ENCODE data around the gene CLSTN1.

The CLSTN1 gene

GRCh38 chr1:9826087-9826486, 2.3 kb upstream of the CLSTN1 start:
- Mint-ChIP-seq H3K27ac (peak overlapping the region in 1 of 3 experiments; percentile 58), H3K9me3 (no peaks in the 10 kb centered on the region), H3K27me3 (ENCODE audit: low read depth) (peaks cover 6% of the 10 kb centered on the region), H3K4me1 (peaks cover 21% of the 10 kb centered on the region), H3K4me3 (peak overlapping the region; percentile 66 to 83 (median 70)), H3K36me3 (ENCODE audit: low read depth) (no peaks in the 10 kb centered on the region)
- TF ChIP-seq CTCF (IDR thresholded peaks at IDR 0.05; ENCODE audit: unreplicated experiment in 3 of 3) = no peak

- Mint-ChIP-seq H3K9me3 (no peaks in the 10 kb centered on the region), H3K4me1 (peaks cover 26% of the 10 kb centered on the region), H3K27me3 (ENCODE audit: low read depth) (peaks cover 6% of the 10 kb centered on the region), H3K36me3 (ENCODE audit: low read depth) (no peaks in the 10 kb centered on the region), H3K27ac (peak overlapping the region; percentile 41 to 74 (median 58)), H3K4me3 (peak overlapping the region; percentile 66 to 83 (median 70))
- TF ChIP-seq CTCF (IDR thresholded peaks at IDR 0.05; ENCODE audit: unreplicated experiment in 3 of 3) = no peak
Measured at GRCh38 chr1:9825093-9826074, 1.6 kb upstream of the CLSTN1 start.

- peak overlapping the region; percentile 66 to 83 (median 70) for H3K4me3 Mint-ChIP-seq
- peaks cover 27% of the 10 kb centered on the region for H3K4me1 Mint-ChIP-seq
- peak overlapping the region; percentile 41 to 58 (median 52) for H3K27ac Mint-ChIP-seq
- H3K27me3 Mint-ChIP-seq (ENCODE audit: low read depth) = peaks cover 6% of the 10 kb centered on the region
- H3K9me3 Mint-ChIP-seq = no peaks in the 10 kb centered on the region
- H3K36me3 Mint-ChIP-seq (ENCODE audit: low read depth) = no peaks in the 10 kb centered on the region
- no peak for TF ChIP-seq CTCF (IDR thresholded peaks at IDR 0.05; ENCODE audit: unreplicated experiment in 3 of 3)
Measured at GRCh38 chr1:9824702-9825089, 931 bp upstream of the CLSTN1 start.

DNA sequence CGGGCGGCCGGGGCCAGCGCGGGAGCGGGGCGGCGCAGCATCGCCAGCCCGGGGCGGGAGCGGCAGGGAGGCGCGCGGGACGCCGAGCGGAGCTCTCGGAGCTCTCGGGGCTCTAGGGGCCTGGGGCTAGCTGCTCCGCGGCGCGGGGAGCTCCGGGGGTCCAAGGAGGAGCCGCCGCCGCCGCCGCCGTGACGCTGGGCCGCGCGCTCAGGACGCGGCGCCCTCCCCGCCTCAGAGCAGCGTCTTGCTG, 147 bp downstream of the CLSTN1 start:
- H3K36me3 Mint-ChIP-seq (ENCODE audit: low read depth) = peaks cover 6% of the 10 kb centered on the region
- no peaks in the 10 kb centered on the region for H3K9me3 Mint-ChIP-seq
- TF ChIP-seq CTCF (IDR thresholded peaks at IDR 0.05; ENCODE audit: unreplicated experiment in 3 of 3) = no peak
- H3K27me3 Mint-ChIP-seq (ENCODE audit: low read depth) = peaks cover 6% of the 10 kb centered on the region
- no peak overlapping the region for H3K27ac Mint-ChIP-seq
- peak overlapping the region; percentile 72 to 74 (median 73) for H3K4me3 Mint-ChIP-seq
- H3K4me1 Mint-ChIP-seq = peaks cover 27% of the 10 kb centered on the region

DNA sequence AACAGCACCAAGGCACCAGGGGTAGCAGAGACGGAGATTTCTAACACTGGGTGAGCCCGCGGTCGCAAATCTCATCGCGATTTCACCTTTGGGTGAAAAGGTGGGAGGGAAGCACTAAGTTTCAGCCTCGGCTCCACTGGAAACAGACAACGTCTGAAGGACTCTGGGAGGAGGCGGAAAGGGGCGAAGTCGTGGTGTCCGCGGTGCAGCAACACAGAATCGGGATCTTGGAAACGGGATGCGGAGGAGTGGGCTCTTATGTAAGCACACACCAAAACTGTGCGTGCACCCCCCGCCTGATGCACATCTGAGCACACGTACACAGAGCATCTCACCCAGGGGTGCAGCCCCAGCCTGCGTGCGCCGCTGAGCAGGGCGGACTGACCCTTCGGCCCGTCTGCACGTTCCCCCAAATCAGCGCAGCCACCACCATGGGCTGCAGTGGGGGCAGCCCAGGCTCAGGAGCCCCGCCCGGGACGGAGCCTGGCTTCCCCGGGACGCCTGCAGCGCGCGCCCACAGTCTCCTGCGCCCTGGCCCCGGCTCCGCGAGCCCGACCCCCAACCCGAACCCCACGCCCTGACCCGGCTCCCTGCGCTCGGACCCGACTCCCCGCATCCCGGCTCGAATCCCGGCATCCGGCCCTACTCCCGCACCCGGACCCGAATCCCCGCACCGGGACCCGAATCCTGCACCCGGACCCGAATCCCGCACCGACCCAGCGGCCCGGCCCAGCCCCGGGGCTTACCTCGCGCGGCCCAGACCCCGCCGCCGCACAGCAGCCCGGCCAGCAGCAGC, 670 bp downstream of the CLSTN1 start:
- Mint-ChIP-seq H3K27ac (peak overlapping the region; percentile 73 to 87 (median 84)), H3K9me3 (no peaks in the 10 kb centered on the region), H3K4me1 (peaks cover 27% of the 10 kb centered on the region), H3K36me3 (ENCODE audit: low read depth) (peaks cover 6% of the 10 kb centered on the region), H3K27me3 (ENCODE audit: low read depth) (peaks cover 6% of the 10 kb centered on the region), H3K4me3 (peak overlapping the region; percentile 92 to 96 (median 92))
- TF ChIP-seq CTCF (IDR thresholded peaks at IDR 0.05; ENCODE audit: unreplicated experiment in 3 of 3) = no peak
